ENCODE measurements around the gene GORASP2.

The GORASP2 gene

GRCh38 chr2:170929686-170930050, 615 bp downstream of the GORASP2 start:
- no peak for TF ChIP-seq CTCF (IDR thresholded peaks at IDR 0.05; ENCODE audit: low read depth, low read length, missing control alignments)
- peak overlapping the region; percentile 65 for H3K4me3 ChIP-seq (replicated peaks; ENCODE audit: low read depth, low read length)
- no peak for DNase-seq (ENCODE audit: extremely low read depth, low read depth)

GRCh38 chr2:170930131-170930990, 1.3 kb downstream of the GORASP2 start:
- DNase-seq (ENCODE audit: extremely low read depth, low read depth), result no peak
- no peak for TF ChIP-seq CTCF (IDR thresholded peaks at IDR 0.05; ENCODE audit: low read depth, low read length, missing control alignments)
- H3K4me3 ChIP-seq (replicated peaks; ENCODE audit: low read depth, low read length), result peak overlapping the region; percentile 65

- DNase-seq (ENCODE audit: extremely low read depth, low read depth), result no peak
- TF ChIP-seq CTCF (IDR thresholded peaks at IDR 0.05; ENCODE audit: low read depth, low read length, missing control alignments), result no peak
- peak overlapping the region; percentile 65 for H3K4me3 ChIP-seq (replicated peaks; ENCODE audit: low read depth, low read length)
Observed at GRCh38 chr2:170930991-170931266, 1.9 kb downstream of the GORASP2 start.

GRCh38 chr2:170932166-170932565, 3.1 kb downstream of the GORASP2 start:
- DNase-seq (ENCODE audit: extremely low read depth, low read depth), result no peak
- TF ChIP-seq CTCF (IDR thresholded peaks at IDR 0.05; ENCODE audit: low read depth, low read length, missing control alignments), result no peak
- H3K4me3 ChIP-seq (replicated peaks; ENCODE audit: low read depth, low read length), result no peak overlapping the region

GRCh38 chr2:170932948-170933347, 3.9 kb downstream of the GORASP2 start:
- no peak for TF ChIP-seq CTCF (IDR thresholded peaks at IDR 0.05; ENCODE audit: low read depth, low read length, missing control alignments)
- H3K4me3 ChIP-seq (replicated peaks; ENCODE audit: low read depth, low read length), result no peak overlapping the region
- DNase-seq (ENCODE audit: extremely low read depth, low read depth), result no peak

GRCh38 chr2:170937709-170938379, 8.8 kb downstream of the GORASP2 start:
- no peak for DNase-seq (ENCODE audit: extremely low read depth, low read depth)
- no peak for TF ChIP-seq CTCF (IDR thresholded peaks at IDR 0.05; ENCODE audit: low read depth, low read length, missing control alignments)

More at GRCh38 chr2:170937709-170938379, 8.8 kb downstream of the GORASP2 start:
- H3K4me3 ChIP-seq (replicated peaks; ENCODE audit: low read depth, low read length), result no peak overlapping the region

Measured in HFF-Myc (cell line).